Measurements from ENCODE around the gene ERCC6. TPM values are rescaled to one million over a fixed set of nuclear protein-coding genes. Genes with fewer than 3 reads are reported as not detected.

Gene ERCC6
- total RNA-seq = 13.5 and 14.4 TPM in 2 replicates

GRCh38 chr10:49538381-49539319 lies at the start of gene ERCC6:
ERCC6 (minus strand) TSS chr10:49539121.

Other genes with a start within 250 kb of the ERCC6 start
- not detected in 2 replicates for gene C10orf71, start 240.0 kb downstream of the ERCC6 start, total RNA-seq
- gene DRGX, start 143.0 kb downstream of the ERCC6 start, total RNA-seq = not detected in 2 replicates
- not detected in 2 replicates for gene SLC18A3, start 71.2 kb upstream of the ERCC6 start, total RNA-seq
- not detected in 2 replicates for gene CHAT, start 74.9 kb upstream of the ERCC6 start, total RNA-seq
- not detected in 2 replicates for gene C10orf53, start 140.5 kb upstream of the ERCC6 start, total RNA-seq
- 0.17 and 0.29 TPM in 2 replicates for gene OGDHL, start 223.2 kb upstream of the ERCC6 start, total RNA-seq

Data from smooth muscle cell of trachea (primary cell).